ENCODE data around the gene MGAT5. TPM values are rescaled to one million over a fixed set of nuclear protein-coding genes. Genes with fewer than 3 reads are reported as not detected.

Gene MGAT5
- total RNA-seq, 4 donors from 2014 or later: 47.4 to 56.4 (median 50.3) TPM

GRCh38 chr2:134257965-134258683, 4.3 kb downstream of the MGAT5 start:
- intact Hi-C loops (cut with DNase I): no loop called here
- TF ChIP-seq CTCF (IDR thresholded peaks at IDR 0.05) (no peak), POLR2A (IDR thresholded peaks at IDR 0.05; ENCODE audit: low read depth) (no peak), EP300 (IDR thresholded peaks at IDR 0.05) (no peak), POLR2AphosphoS5 (IDR thresholded peaks at IDR 0.05) (no peak)
- DNase-seq (ENCODE audit: extremely low spot score): no peak
- Histone ChIP-seq H3K27me3 (no peaks in the 10 kb centered on the region), H3K4me1 (peaks cover 51 to 68% (median 64%) of the 10 kb centered on the region in 4 donors), H3K9me3 (no peaks in the 10 kb centered on the region), H3K27ac (replicated peaks in 1 of 4) (peak overlapping the region in 1 of 4 donors; percentile 49), H3K36me3 (peaks cover 0 to 8% (median 4%) of the 10 kb centered on the region in 4 donors), H3K4me3 (no peak overlapping the region)
- WGBS: 96% methylated on average over 7 of the region's 7 CpGs

- Histone ChIP-seq H3K27me3 (no peaks in the 10 kb centered on the region), H3K4me1 (peaks cover 51 to 62% (median 59%) of the 10 kb centered on the region in 4 donors), H3K36me3 (peaks cover 0 to 8% (median 4%) of the 10 kb centered on the region in 4 donors), H3K4me3 (no peak overlapping the region), H3K9me3 (no peaks in the 10 kb centered on the region), H3K27ac (replicated peaks in 1 of 4) (peak overlapping the region in 2 of 4 donors; percentile 2 to 49)
- DNase-seq (ENCODE audit: extremely low spot score): no peak
- intact Hi-C loops (cut with DNase I): no loop called here
- no peak for TF ChIP-seq POLR2AphosphoS5 (IDR thresholded peaks at IDR 0.05)
- no peak for TF ChIP-seq CTCF (IDR thresholded peaks at IDR 0.05)
- TF ChIP-seq EP300 (IDR thresholded peaks at IDR 0.05): no peak
- no peak for TF ChIP-seq POLR2A (IDR thresholded peaks at IDR 0.05; ENCODE audit: low read depth)
- 62% methylated on average over 6 of the region's 7 CpGs for WGBS
These were observed 5.0 kb downstream of the MGAT5 start for GRCh38 chr2:134258684-134259388.

GRCh38 chr2:134259571-134259970, 5.7 kb downstream of the MGAT5 start:
- peaks cover 0 to 4% (median 2%) of the 10 kb centered on the region in 4 donors for H3K36me3 ChIP-seq
- peak overlapping the region in 1 of 4 donors; percentile 49 for H3K27ac ChIP-seq (replicated peaks in 1 of 4)
- no peaks in the 10 kb centered on the region for H3K9me3 ChIP-seq
- intact Hi-C loops (cut with DNase I): no loop called here
- no peak for TF ChIP-seq POLR2AphosphoS5 (IDR thresholded peaks at IDR 0.05)
- TF ChIP-seq EP300 (IDR thresholded peaks at IDR 0.05): no peak
- TF ChIP-seq POLR2A (IDR thresholded peaks at IDR 0.05; ENCODE audit: low read depth): no peak
- TF ChIP-seq CTCF (IDR thresholded peaks at IDR 0.05): no peak
- H3K4me3 ChIP-seq: no peak overlapping the region
- no peak for DNase-seq (ENCODE audit: extremely low spot score)
- 75% methylated on average over 2 of the region's 2 CpGs for WGBS
- H3K4me1 ChIP-seq: peaks cover 45 to 57% (median 53%) of the 10 kb centered on the region in 4 donors
- no peaks in the 10 kb centered on the region for H3K27me3 ChIP-seq

GRCh38 chr2:134259994-134260393, 6.1 kb downstream of the MGAT5 start:
- Histone ChIP-seq H3K27ac (replicated peaks in 1 of 4) (no peak overlapping the region), H3K27me3 (no peaks in the 10 kb centered on the region), H3K36me3 (peaks cover 0 to under 1% (median 0%) of the 10 kb centered on the region in 4 donors), H3K4me3 (no peak overlapping the region), H3K4me1 (peaks cover 44 to 55% (median 52%) of the 10 kb centered on the region in 4 donors), H3K9me3 (no peaks in the 10 kb centered on the region)
- intact Hi-C loops (cut with DNase I): no loop called here
- 86% methylated on average over 8 of the region's 8 CpGs for WGBS
- DNase-seq (ENCODE audit: extremely low spot score): no peak
- no peak for TF ChIP-seq POLR2A (IDR thresholded peaks at IDR 0.05; ENCODE audit: low read depth)
- TF ChIP-seq CTCF (IDR thresholded peaks at IDR 0.05): no peak
- TF ChIP-seq EP300 (IDR thresholded peaks at IDR 0.05): no peak
- TF ChIP-seq POLR2AphosphoS5 (IDR thresholded peaks at IDR 0.05): no peak
